Uterus (tissue), 4 donors: ENCODE measurements around the gene DOCK1. TPM values are rescaled to one million over a fixed set of nuclear protein-coding genes. Genes with fewer than 3 reads are reported as not detected.

Experiments used
- DNase-seq, 2 donors: peaks; one replicate each; pipeline ENCODE4 v3.0.0-alpha.2; 2019 to 2020
- H3K27ac ChIP-seq, 2 donors: fragments of 200-600 bp; sonication (generic); 1 replicate in 1 of 2; 2 replicates in 1 of 2; pipeline ENCODE4 v1.5.1; 2016 to 2018
- H3K27me3 ChIP-seq, 2 donors: fragments of 200-600 bp; sonication (generic); one replicate each; pipeline ENCODE4 v1.5.1; 2018 to 2019; ENCODE audit warnings: control low read depth in 1 of 2
- H3K36me3 ChIP-seq, 2 donors: fragments of 200-600 bp; sonication (generic); one replicate each; pipeline ENCODE4 v1.5.1; 2019; ENCODE audit warnings: control low read depth in 1 of 2
- H3K4me1 ChIP-seq, 2 donors: fragments of 200-600 bp; sonication (generic); one replicate each; pipeline ENCODE4 v1.5.1; 2018 to 2019; ENCODE audit warnings: control low read depth in 1 of 2
- H3K4me3 ChIP-seq, 2 donors: fragments of 200-600 bp; sonication (generic); 1 replicate in 1 of 2; 2 replicates in 1 of 2; pipeline ENCODE4 v1.5.1; 2018 to 2019; ENCODE audit warnings: mild to moderate bottlenecking in 1 of 2
- H3K9me3 ChIP-seq, 2 donors: fragments of 200-600 bp; sonication (generic); one replicate each; pipeline ENCODE4 v1.5.1; 2019; ENCODE audit warnings: control low read depth in 1 of 2
- CTCF ChIP-seq, 4 experiments: fragments of 200-600 bp in 2 of 4; fragments of 450-650 bp in 2 of 4; sonication (generic) in 2 of 4; IDR thresholded peaks; one replicate each; pipeline ENCODE4 v1.5.1; 2016 to 2019; ENCODE audit warnings: antibody characterized with exemption in 4 of 4, mild to moderate bottlenecking in 2 of 4, moderate library complexity in 1 of 4
- POLR2A ChIP-seq, 2 donors: fragments of 450-650 bp; IDR thresholded peaks; one replicate each; pipeline ENCODE4 v1.6.1; 2016; ENCODE audit warnings: antibody characterized with exemption in 2 of 2, mild to moderate bottlenecking in 1 of 2, moderate library complexity in 1 of 2
- intact Hi-C: fragments of 100-400 bp; cut with DNase I; formaldehyde crosslinking; loops from one replicate; pipeline ENCODE4 v1.15.1; 2023; ENCODE audit warnings: low total_unique reads
- total RNA-seq, 4 donors: library from RNA; depleted of rRNA in 3 of 4; stranded (reverse); fragments of >200 nt in 3 of 4; gene quantifications; one replicate each; pipeline versions ENCODE4 v1.1.0 to v1.2.4, GENCODE V29; 2014 to 2023
- donor health status: DM: yes; HTN: yes; CAD: no.

Gene DOCK1
- total RNA-seq, 4 donors from 2014 or later, result 15.6 to 130 (median 65.0) TPM

GRCh38 chr10:127374074-127374680, 468.9 kb downstream of the DOCK1 start:
- intact Hi-C loops, result no loop called here
- no peaks in the 10 kb centered on the region for H3K9me3 ChIP-seq
- DNase-seq, result no peak
- H3K4me1 ChIP-seq, result no peaks in the 10 kb centered on the region
- TF ChIP-seq CTCF (IDR thresholded peaks at IDR 0.05), result no peak
- no peak overlapping the region for H3K4me3 ChIP-seq
- H3K27ac ChIP-seq, result no peak overlapping the region
- H3K36me3 ChIP-seq, result no peaks in the 10 kb centered on the region
- no peaks in the 10 kb centered on the region for H3K27me3 ChIP-seq

- Histone ChIP-seq H3K9me3 (no peaks in the 10 kb centered on the region), H3K27ac (no peak overlapping the region), H3K4me3 (no peak overlapping the region), H3K36me3 (no peaks in the 10 kb centered on the region), H3K27me3 (no peaks in the 10 kb centered on the region), H3K4me1 (no peaks in the 10 kb centered on the region)
- no peak for TF ChIP-seq CTCF (IDR thresholded peaks at IDR 0.05)
- no peak for TF ChIP-seq POLR2A (IDR thresholded peaks at IDR 0.05)
- DNase-seq, result no peak
- intact Hi-C loops, result no loop called here
Observed at GRCh38 chr10:127374901-127375300, 469.7 kb downstream of the DOCK1 start.

GRCh38 chr10:127375461-127375860, 470.2 kb downstream of the DOCK1 start:
- TF ChIP-seq POLR2A (IDR thresholded peaks at IDR 0.05) (no peak), CTCF (IDR thresholded peaks at IDR 0.05) (no peak)
- H3K36me3 ChIP-seq, result no peaks in the 10 kb centered on the region
- H3K27me3 ChIP-seq, result no peaks in the 10 kb centered on the region
- no peaks in the 10 kb centered on the region for H3K4me1 ChIP-seq
- no peak for DNase-seq
- intact Hi-C loops, result no loop called here
- H3K4me3 ChIP-seq, result no peak overlapping the region
- no peaks in the 10 kb centered on the region for H3K9me3 ChIP-seq
- no peak overlapping the region for H3K27ac ChIP-seq

- no peaks in the 10 kb centered on the region for H3K36me3 ChIP-seq
- no peaks in the 10 kb centered on the region for H3K9me3 ChIP-seq
- H3K4me1 ChIP-seq, result no peaks in the 10 kb centered on the region
- intact Hi-C loops, result no loop called here
- no peak for DNase-seq
- no peak overlapping the region for H3K27ac ChIP-seq
- no peaks in the 10 kb centered on the region for H3K27me3 ChIP-seq
- TF ChIP-seq CTCF (IDR thresholded peaks at IDR 0.05) (no peak), POLR2A (IDR thresholded peaks at IDR 0.05) (no peak)
- H3K4me3 ChIP-seq, result no peak overlapping the region
Observed at GRCh38 chr10:127376071-127376470, 470.8 kb downstream of the DOCK1 start.

GRCh38 chr10:127378628-127379027, 473.4 kb downstream of the DOCK1 start:
- Histone ChIP-seq H3K9me3 (no peaks in the 10 kb centered on the region), H3K4me1 (no peaks in the 10 kb centered on the region), H3K4me3 (no peak overlapping the region), H3K27me3 (no peaks in the 10 kb centered on the region), H3K36me3 (no peaks in the 10 kb centered on the region), H3K27ac (no peak overlapping the region)
- no peak for DNase-seq
- intact Hi-C loops, result no loop called here
- no peak for TF ChIP-seq POLR2A (IDR thresholded peaks at IDR 0.05)
- no peak for TF ChIP-seq CTCF (IDR thresholded peaks at IDR 0.05)
